Activated CD4-positive, alpha-beta T cell treated with anti-CD3 and anti-CD28 coated beads, Interleukin-2, amount 50 U/mL, for 4 hours (primary cell): ENCODE results near the gene MYO7B.

ENCODE experiments used
- DNase-seq, 2 experiments: peaks; one replicate each; pipeline ENCODE4 v3.0.0-alpha.2; 2020

Gene MYO7B

DNA sequence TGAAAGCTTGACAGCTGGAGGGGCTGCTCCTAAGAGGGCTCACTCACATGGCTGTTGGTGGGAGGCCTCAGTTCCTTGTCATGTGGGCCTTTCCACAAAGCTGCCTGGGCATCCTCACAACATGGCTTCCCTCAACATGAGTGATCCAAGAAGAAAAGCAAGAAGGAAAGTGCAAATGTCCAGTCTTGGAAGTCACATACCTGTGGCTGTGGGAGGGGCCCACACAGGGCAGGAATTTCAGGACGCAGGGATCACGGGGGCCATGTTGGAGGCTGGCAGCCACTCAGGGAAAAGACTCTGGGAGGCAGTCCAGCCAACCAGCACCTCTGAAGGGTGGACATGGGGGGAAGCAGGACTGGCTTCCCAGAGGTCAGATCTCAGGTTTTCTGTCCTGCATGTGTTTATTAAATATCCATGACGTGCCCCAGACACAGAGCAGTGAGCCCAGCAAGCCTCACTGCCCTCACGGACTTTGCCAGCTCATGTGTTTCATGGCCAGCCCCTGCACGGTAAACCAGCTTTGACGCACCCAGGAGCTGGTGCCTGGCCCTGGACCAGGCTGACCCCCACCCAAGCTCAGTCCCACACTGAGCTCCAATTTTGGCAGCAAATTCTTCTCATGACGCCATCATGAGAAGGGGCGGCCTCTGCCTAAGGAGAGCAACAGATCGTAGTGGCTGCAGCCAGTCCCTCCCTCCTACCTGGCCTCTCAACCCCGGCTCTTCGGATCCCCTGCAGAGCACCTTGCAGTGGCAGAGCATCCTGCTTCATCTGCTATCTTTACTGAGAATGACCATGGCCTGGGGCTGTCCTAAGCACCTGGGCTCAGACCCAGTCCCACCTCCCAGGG, 75.8 kb downstream of the MYO7B start:
- DNase-seq: no peak

DNA sequence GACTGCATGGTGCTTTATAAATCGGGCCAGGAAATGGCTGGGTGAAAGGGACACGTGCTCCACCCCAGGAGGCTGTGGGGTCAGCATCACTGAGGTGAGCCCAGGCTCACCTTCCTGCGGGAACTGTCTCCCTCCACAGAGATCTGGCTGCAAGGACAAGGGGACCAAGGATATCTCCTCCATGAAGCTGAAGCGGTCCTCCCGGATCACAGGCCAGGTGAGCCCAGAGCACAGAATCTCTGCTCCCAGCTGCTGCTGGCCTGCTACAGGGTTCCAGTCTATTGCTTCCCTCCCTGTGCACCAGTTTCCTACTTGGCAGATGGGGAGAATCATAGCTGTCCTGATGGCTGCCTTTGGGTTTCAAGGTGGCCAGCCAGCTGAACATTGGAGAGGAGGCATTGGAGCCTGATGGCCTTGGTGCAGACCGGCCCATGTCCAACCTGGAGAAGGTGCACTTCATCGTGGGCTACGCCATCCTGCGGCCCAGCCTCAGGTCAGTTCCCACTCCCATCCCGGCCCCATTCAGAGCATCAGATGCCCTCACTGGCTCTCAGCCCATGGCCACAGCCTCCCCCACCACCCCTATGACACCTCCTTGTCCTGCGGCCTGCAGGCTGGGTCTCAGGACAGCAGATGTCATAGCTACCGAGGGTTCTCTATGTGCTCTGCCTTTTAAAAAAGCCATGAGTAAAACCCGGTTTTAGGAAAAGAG, 76.8 kb downstream of the MYO7B start:
- DNase-seq: no peak

DNA sequence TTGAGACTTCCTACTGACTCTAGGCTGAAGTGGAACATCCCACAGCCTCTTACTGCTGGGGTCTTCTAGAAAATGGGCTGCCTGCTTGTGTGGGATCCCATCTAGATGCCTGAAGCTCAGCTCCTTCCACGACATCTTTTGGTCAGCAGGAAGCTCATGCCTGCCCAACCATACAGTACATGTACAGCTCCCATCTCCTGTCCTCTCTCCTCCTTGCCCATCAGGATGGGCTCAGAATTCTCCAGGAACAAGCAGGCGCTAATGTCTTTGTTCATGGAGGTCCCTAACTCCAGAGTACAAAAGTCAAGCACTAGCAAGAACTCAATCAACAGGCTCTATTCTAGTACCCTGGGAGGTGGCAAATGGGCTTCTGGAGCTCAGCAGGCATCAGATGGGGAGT, 78.8 kb downstream of the MYO7B start:
- DNase-seq: no peak

DNA sequence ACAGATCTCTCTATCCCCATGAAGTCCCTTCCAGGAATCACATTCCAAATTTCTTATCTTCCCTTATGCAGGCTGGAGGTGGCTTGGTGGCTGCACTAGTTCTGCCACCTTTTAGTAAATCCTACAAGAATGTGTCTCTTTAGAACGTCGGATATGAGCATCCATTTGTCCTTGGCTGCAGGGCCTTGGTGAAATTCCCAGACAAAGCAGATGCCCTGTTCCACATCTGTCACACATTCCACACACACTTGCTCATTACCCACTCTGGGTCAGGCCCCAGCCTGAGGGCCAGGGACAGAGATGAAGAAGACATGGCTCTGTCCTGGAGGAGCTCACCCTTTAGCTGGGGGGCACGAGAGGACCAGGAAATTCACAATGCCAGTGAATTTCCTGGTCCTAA, 79.2 kb downstream of the MYO7B start:
- DNase-seq: no peak

DNA sequence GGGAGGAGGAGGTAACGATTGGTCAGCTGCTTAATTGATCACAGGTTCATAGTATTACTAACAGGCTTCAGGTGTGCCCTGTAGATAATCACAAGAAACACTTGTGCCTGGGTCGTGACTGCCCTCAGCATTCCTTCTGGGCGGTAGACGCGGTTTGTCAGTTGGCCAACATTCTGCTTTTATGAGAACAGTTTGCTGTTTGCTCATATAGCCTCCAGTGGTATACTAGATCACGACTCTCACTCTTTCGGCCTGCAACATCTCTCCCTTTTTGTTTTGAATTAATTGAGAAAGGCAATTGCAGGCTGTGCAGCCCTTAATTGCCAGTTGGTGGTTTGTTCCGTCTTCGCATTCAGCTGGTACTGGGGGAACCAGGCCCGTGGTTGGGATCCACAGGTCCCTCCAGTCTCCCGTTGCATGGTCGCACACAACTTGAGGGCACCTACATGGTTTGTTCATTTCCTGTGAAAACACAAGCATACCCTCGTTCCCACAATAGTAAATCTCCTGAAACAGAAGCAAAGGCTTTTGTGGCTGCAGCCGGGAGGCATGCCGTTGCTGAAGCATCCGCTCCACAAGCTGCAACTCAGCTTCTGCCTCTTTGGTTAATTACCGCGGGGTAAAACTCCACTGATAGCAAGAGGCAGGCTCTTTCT, 80.2 kb downstream of the MYO7B start:
- DNase-seq: no peak

DNA sequence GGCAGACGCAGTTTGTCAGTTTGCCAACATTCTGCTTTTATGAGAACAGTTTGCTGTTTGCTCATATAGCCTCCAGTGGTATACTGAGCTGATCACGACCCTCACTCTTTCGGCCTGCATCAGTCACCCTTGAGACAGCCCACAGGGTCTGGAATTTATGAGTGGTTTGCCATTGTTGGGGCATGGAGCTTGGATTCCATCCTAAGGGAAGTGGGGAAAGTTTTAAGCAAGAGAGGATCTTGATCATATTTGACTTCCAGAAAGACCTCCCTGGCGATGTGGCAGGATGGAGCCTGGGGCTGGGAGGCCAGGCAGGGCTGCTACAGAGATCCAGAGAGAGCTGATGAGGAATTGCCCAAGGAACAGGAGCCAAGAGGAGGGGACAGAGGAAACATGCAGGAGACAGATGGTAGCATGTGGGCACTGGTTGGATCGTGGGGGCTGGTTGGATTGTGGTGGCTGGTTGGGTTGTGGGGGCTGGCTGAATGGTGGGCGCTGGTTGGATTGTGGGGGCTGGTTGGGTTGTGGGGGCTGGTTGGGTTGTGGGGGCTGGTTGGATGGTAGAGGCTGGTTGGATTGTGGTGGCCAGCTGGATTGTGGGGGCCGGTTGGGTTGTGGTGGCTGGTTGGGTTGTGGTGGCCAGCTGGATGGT, 83.2 kb downstream of the MYO7B start:
- no peak for DNase-seq

DNA sequence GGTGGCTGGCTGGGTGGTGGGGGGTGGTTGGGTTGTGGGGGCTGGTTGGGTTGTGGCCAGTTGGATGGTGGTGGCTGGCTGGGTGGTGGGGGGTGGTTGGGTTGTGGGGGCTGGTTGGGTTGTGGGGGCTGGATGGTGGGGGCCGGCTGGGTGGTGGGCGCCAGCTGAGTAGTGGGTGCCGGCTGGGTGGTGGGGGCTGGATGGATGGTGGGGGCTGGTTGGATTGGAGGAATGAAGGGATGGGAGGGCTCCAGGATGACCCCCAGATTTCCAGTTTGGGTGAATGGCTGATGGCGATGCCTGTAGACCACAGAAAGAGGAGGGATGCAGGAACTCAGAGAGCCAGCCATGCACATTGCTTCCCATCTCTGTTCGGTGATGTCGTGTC, 83.7 kb downstream of the MYO7B start:
- no peak for DNase-seq

DNA sequence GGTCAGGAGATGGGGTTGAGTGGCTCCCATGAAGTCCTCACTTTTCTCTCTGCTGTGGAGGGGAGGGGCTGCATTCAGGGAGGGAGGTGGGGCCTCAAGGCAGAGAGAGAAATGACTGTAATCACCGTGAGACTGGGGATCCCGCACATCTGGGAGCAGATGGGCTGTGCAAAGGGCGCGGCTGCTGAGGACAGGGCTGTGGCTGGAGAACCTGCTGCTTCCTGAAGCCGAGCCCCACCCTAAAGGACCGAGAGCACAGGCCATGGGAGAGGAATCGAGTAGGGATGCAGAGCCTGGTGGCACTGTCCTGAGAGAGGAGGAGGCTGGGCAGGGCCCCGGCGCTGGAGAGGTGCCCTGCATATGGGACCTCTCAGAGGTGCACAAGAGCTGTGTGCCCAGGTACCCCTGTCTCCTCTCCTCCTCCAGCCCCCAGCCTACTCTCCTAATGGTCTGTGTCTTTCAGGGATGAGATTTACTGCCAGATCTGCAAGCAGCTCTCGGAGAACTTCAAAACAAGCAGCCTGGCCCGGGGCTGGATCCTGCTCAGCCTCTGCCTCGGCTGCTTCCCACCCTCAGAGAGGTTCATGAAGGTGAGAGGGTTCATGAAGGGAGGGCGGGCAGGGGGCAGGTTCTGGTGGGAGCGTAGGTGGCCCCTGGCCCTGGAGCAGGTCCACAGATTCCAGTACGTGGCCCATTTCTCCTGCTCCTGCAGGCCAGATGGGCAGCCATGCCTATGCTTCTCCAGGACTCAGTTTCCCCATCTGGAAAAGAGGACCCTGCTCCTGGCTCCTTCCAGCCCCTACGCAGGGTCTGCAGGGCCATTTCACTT, 84.6 kb downstream of the MYO7B start:
- no peak for DNase-seq

DNA sequence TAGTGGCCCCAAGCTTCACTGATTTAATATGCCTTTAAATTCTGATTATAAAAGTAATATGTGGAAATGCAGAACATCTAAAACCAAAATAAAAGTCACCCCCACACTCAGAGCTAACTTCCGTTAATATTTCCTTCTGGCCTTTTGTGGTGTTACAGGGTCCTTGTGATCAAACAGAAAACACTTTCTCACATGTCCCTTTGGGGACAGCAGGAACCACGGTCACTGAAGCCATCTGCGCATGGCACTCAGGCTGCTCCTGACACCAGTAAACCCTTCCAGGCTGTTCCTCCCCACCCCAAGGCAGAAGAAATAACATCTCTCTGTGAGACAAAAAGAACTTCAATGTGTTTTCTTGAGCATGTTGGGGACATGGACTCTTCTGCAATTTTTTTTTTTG, 85.4 kb downstream of the MYO7B start:
- DNase-seq: no peak

DNA sequence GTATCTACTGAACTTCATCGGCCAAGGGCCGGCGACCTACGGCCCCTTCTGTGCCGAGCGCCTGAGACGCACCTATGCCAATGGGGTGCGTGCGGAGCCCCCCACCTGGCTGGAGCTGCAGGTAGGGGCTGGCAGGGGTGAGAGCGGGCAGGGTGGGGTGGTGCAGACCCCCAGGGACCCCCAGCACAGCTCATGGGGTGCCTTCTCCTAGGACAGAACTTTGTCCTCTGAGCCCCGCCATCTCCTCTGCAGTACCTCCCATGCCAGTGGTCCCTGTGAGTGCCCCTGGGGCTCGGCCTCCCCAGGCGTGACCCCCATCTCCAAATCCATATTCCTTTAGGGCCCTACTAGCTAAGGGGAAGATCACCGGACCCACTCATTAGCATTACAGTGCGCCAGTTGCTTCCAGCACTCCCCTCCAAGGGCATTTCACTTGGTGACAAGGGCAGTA, 86.5 kb downstream of the MYO7B start:
- DNase-seq: no peak

DNA sequence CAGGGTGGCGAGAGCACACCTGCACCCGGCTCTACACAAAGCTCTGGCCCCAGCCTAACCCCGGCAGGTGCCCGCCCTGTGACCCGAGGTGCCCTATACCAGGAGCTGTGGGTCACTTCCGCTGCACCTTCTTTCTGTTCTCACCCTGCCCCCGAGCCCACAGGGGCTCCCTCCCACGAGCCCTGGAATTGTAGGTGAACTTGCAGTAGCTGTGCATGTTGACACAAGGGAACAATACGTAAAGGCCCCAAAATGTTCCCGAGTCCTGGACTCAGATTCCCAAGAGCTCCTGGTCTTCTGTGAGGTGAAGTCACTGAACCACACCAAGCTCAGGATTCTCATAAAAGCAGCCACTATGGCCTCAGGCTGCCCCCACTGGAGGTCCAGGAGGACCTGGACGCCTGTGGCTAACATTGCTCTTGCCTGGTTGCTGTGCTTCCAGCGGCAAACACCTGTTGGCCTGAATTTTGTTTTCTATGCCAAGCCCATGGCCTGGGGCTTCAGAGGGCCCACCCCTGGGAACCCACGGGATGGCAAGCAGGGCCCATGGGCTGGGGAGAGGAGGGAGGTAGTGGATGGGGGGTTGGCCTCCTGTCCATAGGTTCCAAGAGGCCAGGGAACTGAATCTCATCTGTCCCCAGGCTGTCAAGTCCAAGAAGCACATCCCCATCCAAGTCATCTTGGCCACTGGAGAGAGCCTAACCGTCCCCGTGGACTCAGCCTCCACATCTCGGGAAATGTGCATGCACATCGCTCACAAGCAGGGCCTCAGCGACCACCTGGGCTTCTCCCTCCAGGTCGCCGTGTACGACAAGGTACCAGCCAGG, 87.3 kb downstream of the MYO7B start:
- no peak for DNase-seq

DNA sequence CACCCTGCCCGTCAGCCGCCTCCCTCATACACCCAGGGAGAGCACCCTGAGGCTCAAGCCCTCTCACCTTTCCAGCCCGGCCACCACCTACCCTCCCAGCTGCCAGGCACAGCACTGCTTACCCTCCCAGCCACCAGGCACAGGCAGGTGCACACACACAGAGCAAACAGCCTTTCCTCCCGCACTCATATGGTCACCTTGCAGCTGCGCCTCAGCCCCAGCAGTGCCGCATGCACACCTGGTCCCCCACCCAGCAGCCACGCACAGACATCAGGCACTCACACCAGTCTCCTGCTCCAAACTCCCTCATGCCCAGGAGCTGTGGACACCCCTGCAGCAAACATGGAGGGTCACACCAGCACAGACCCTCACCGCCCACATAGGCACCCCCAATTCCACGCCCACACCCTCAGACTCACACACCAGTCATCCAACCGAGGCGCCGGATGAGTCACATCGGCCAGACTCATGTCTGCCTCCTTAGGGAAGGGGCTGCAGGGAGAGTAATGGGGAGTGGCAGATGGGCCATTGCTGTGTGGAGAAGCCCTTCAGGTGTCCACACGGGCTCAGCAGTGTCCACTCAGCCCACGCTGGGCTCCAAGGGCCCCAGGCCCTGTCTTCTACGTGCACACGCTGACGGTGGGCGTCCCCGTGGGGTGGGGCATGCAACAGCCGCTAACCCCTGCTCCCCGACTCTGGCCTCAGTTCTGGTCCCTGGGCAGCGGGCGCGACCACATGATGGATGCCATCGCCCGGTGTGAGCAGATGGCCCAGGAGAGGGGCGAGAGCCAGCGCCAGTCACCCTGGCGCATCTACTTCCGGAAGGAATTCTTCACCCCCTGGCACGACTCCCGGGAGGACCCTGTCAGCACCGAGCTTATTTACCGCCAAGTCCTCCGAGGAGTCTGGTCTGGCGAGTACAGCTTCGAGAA, 88.2 kb downstream of the MYO7B start:
- DNase-seq: no peak

DNA sequence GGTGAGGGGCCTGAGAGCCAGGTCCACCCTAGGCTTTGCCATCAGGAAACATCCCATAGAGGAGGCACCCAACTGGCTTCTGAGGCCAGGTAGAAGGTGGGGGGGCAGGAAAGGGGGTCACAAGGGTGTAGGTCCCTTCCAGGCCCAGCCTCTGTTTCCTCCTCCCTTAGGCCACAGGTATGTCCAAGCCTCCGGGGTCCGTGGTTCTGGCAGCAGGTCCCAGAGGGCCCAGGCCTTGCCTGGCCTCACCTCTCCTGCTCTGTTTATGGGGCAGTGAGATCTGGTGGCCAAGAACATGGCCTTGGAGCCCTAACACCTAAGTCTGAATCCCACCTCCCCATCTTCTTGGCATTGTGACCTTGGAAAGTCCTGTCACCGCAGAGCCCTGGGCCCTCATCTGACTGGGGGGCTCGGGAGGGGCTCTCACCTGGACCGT, 88.9 kb downstream of the MYO7B start:
- no peak for DNase-seq

DNA sequence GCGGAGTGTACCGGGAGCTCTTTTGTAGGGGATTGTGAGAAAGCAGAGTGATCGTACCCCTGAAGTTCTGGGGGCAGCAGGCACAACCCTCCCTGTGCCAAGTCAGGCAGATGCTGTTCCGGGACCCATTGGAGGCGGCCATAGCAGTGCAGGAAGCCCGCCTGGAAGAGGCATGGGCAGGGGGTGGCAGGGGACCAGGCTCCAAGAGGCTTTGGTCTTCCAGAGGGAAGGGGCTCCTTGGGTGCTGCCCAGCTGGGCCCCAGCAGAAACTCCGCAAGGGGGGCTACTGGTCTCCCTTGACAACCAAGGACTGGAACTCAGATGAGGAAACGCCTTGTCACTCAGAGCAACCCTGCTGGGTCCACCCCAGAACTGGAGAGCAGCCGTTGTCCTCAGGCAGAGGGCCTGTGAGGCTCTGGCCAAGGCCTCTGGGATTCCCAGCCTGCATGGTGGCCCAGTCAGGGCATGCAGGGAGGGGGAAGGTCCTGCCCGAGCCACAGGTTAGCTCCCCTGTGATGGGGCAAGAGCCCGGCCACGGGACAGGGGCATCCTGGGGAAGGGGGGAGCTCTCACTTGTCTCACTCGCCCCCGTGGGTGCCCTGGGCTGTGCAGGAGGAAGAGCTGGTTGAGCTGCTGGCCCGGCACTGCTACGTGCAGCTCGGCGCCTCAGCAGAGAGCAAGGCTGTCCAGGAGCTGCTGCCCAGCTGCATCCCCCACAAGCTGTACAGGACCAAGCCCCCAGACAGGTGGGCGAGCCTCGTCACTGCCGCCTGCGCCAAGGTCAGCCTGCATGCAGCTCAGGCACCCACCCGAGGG, 89.5 kb downstream of the MYO7B start:
- no peak for DNase-seq

DNA sequence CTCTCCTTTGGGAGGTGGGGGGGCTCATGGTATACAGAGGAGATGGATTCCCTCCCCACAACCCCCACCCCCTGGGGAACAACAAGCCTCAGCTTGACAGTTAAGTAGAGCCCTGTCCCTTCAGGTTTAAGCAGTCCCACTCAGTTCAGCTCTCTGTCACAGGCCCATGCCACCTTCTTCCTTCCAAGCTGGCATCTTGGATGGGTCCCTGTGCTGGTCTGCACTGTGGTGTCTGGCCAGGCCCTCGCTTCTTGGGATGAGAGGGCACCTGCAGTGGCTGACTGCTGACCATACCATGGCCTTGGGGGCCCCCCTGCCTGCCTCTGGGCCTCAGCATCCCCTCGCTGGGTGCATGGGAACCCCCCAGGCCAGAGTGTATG, 90.1 kb downstream of the MYO7B start:
- no peak for DNase-seq

DNA sequence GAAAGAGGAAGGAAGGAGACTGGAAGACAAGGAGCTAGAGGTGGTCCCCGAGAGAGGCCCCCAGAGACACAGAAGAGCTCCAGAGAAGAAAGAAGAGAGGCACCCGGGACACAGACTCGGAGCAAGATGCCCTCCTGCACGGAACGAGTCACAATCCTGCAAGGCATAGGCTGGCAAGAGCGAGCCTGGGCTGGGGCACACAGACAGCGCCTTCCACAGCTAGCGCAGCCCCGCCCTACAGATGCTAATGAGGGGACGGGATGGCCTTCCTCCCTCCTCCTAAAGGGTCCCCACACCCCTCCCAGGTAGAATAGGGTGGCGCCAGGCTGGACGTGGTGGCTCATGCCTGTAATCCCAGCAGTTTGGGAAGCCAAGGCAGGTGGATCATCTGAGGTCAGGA, 90.7 kb downstream of the MYO7B start:
- no peak for DNase-seq

DNA sequence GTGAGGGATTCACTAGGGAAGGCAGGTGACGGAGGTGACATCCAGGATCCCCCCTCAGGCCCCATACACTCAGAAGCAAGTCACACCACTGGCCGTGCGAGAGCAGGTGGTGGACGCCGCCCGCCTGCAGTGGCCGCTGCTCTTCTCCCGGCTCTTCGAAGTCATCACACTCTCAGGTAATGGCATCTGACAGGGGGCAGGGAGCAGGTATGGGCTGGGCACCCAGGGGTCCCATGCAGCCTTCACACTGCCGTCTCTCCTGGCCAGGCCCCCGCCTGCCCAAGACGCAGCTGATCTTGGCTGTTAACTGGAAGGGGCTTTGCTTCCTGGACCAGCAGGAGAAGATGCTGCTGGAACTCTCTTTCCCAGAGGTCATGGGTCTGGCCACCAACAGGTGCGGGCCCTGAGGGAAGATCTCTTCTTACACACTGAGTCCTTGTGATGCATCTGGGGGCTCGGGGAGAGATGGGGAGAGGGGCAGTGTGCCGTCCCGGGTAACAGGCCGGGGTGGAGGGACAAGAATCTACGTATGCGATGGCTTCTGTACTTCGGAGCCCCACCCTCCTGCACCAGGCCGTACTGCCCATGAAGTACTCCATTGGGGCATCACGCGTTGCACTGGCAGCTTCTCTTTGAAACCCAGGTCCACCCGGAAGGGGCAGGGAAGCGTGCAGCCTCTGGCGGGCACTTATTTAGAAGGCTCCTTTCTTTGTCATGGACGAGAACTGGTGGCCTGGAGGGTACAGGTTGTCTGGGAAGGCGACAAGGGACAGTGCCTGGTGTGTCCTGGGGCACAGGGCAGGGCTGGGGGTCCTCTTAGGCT, 91.6 kb downstream of the MYO7B start:
- DNase-seq: no peak
